Mucosa of rectum (tissue), 2 donors: ENCODE results near the gene PTPRK.

Experiments
- H3K27ac ChIP-seq, 2 donors: one replicate each; pipeline ENCODE4 v1.7.0; 2013; ENCODE audit warnings: inconsistent platforms in 2 of 2, low read depth in 2 of 2, low read length in 2 of 2
- H3K27me3 ChIP-seq, 2 donors: one replicate each; pipeline ENCODE4 v1.7.0; 2013; ENCODE audit warnings: low read length in 2 of 2; ENCODE audit not compliant: control insufficient read depth in 2 of 2, insufficient read depth in 2 of 2
- H3K36me3 ChIP-seq, 2 donors: one replicate each; pipeline ENCODE4 v1.7.0; 2013; ENCODE audit warnings: low read length in 2 of 2; ENCODE audit not compliant: control insufficient read depth in 2 of 2, insufficient read depth in 2 of 2
- H3K4me1 ChIP-seq, 2 donors: one replicate each; pipeline ENCODE4 v1.7.0; 2013; ENCODE audit warnings: low read length in 2 of 2, mild to moderate bottlenecking in 1 of 2; ENCODE audit not compliant: control insufficient read depth in 2 of 2, insufficient read depth in 2 of 2
- H3K4me3 ChIP-seq, 2 donors: one replicate each; pipeline ENCODE4 v1.7.0; 2013; ENCODE audit warnings: low read length in 2 of 2
- H3K9ac ChIP-seq, 2 donors: one replicate each; pipeline ENCODE4 v1.7.0; 2013; ENCODE audit warnings: low read length in 2 of 2, low read depth in 1 of 2, mild to moderate bottlenecking in 1 of 2
- H3K9me3 ChIP-seq, 2 donors: one replicate each; pipeline ENCODE4 v1.7.0; 2013; ENCODE audit warnings: low read length in 2 of 2; ENCODE audit not compliant: control insufficient read depth in 2 of 2
- donor health status: healthy.
- donor health status: Normal muscosa, but diverticular disease.

PTPRK gene

GRCh38 chr6:127976796-127977195, 543.6 kb downstream of the PTPRK start:
- Histone ChIP-seq H3K36me3 (peaks cover 32 to 59% of the 10 kb centered on the region in 2 donors), H3K4me1 (no peaks in the 10 kb centered on the region), H3K9me3 (no peaks in the 10 kb centered on the region), H3K9ac (no peak overlapping the region), H3K4me3 (no peak overlapping the region), H3K27ac (no peak overlapping the region), H3K27me3 (no peaks in the 10 kb centered on the region)

- no peaks in the 10 kb centered on the region for H3K9me3 ChIP-seq
- H3K27ac ChIP-seq = no peak overlapping the region
- peaks cover 28 to 58% of the 10 kb centered on the region in 2 donors for H3K36me3 ChIP-seq
- H3K27me3 ChIP-seq = no peaks in the 10 kb centered on the region
- no peak overlapping the region for H3K4me3 ChIP-seq
- no peaks in the 10 kb centered on the region for H3K4me1 ChIP-seq
- H3K9ac ChIP-seq = no peak overlapping the region
These were observed 544.3 kb downstream of the PTPRK start for GRCh38 chr6:127976111-127976510.

DNA sequence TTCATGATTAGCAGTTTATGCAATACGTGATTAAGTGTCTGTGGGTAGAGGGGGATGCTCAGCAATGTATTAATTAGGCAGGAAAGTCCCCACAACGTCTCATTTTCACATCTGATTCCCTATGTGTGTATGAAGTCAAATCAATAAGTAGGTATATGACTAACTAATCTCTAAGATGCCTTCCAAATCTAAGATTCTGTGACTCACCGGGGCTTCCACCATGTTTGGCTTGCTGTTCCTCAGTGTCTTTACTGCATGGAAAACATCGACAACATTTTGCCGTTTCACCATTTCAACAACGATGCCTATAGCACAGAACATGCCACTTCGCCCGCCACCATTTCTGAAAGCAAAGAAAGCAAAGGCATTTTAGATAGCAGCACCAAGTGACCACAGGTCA, 547.6 kb downstream of the PTPRK start:
- no peaks in the 10 kb centered on the region for H3K9me3 ChIP-seq
- H3K27me3 ChIP-seq = no peaks in the 10 kb centered on the region
- peaks cover 33 to 53% of the 10 kb centered on the region in 2 donors for H3K36me3 ChIP-seq
- no peaks in the 10 kb centered on the region for H3K4me1 ChIP-seq
- no peak overlapping the region for H3K4me3 ChIP-seq
- H3K27ac ChIP-seq = no peak overlapping the region
- H3K9ac ChIP-seq = no peak overlapping the region

- peaks cover 32 to 46% of the 10 kb centered on the region in 2 donors for H3K36me3 ChIP-seq
- H3K4me3 ChIP-seq = no peak overlapping the region
- H3K27me3 ChIP-seq = no peaks in the 10 kb centered on the region
- no peaks in the 10 kb centered on the region for H3K4me1 ChIP-seq
- no peak overlapping the region for H3K27ac ChIP-seq
- H3K9me3 ChIP-seq = no peaks in the 10 kb centered on the region
- H3K9ac ChIP-seq = no peak overlapping the region
These were observed 548.4 kb downstream of the PTPRK start for GRCh38 chr6:127971945-127972391.

GRCh38 chr6:127971386-127971785, 549.0 kb downstream of the PTPRK start:
- H3K27ac ChIP-seq = no peak overlapping the region
- no peaks in the 10 kb centered on the region for H3K9me3 ChIP-seq
- H3K27me3 ChIP-seq = no peaks in the 10 kb centered on the region
- H3K9ac ChIP-seq = no peak overlapping the region
- H3K36me3 ChIP-seq = peaks cover 26 to 43% of the 10 kb centered on the region in 2 donors
- no peaks in the 10 kb centered on the region for H3K4me1 ChIP-seq
- H3K4me3 ChIP-seq = no peak overlapping the region

DNA sequence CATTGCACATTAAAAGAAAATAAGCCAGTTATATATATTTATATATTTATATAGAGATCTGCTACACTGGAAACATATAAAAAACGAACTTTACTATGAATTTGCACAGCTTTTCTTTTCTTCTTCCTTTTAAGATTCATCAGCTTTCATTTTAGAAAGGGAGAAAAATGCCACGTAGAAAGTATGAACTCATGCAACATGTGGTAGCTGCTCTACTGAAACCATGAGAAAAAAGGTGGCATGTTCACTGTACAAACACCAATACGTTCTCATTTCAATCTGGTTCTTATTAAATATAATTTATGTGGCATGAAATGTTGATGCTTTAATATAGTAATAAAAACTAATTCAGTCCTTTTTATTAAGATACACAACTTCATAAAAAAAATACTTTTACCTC, 550.7 kb downstream of the PTPRK start:
- Histone ChIP-seq H3K9ac (no peak overlapping the region), H3K36me3 (peaks cover 20 to 32% of the 10 kb centered on the region in 2 donors), H3K27me3 (no peaks in the 10 kb centered on the region), H3K4me3 (no peak overlapping the region), H3K4me1 (no peaks in the 10 kb centered on the region), H3K27ac (no peak overlapping the region), H3K9me3 (no peaks in the 10 kb centered on the region)

- Histone ChIP-seq H3K4me3 (no peak overlapping the region), H3K9me3 (no peaks in the 10 kb centered on the region), H3K36me3 (peaks cover 17 to 23% of the 10 kb centered on the region in 2 donors), H3K27ac (no peak overlapping the region), H3K27me3 (no peaks in the 10 kb centered on the region), H3K9ac (no peak overlapping the region), H3K4me1 (no peaks in the 10 kb centered on the region)
These were observed 552.0 kb downstream of the PTPRK start for GRCh38 chr6:127968394-127968793.

DNA sequence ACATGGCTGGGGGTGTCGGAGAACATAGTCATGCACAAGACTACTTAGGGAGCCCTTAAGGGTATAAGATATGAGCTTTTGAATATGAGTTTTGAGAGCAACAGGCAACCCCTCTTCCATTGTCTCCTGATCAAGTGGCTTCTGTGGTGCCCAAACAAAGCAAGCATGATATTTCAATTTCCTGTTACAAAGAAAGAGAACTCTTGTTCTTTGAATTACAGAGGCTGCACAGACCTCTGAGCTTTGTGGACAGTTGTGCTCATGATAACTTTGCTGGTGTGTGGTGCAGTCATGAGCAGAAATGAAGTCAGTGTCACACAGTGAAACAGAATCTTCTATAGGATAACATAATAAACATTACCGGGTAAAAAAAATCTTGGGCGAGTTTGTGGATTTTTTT, 552.7 kb downstream of the PTPRK start:
- H3K4me3 ChIP-seq = no peak overlapping the region
- H3K36me3 ChIP-seq = peaks cover 13 to 17% of the 10 kb centered on the region in 2 donors
- H3K4me1 ChIP-seq = no peaks in the 10 kb centered on the region
- no peak overlapping the region for H3K9ac ChIP-seq
- H3K27me3 ChIP-seq = no peaks in the 10 kb centered on the region
- H3K9me3 ChIP-seq = no peaks in the 10 kb centered on the region
- no peak overlapping the region for H3K27ac ChIP-seq

GRCh38 chr6:127966616-127967015, 553.8 kb downstream of the PTPRK start:
- H3K36me3 ChIP-seq = peaks cover 7 to 10% of the 10 kb centered on the region in 2 donors
- H3K27me3 ChIP-seq = no peaks in the 10 kb centered on the region
- no peak overlapping the region for H3K9ac ChIP-seq
- no peaks in the 10 kb centered on the region for H3K4me1 ChIP-seq
- H3K27ac ChIP-seq = no peak overlapping the region
- no peaks in the 10 kb centered on the region for H3K9me3 ChIP-seq
- H3K4me3 ChIP-seq = no peak overlapping the region

GRCh38 chr6:127963495-127963894, 556.9 kb downstream of the PTPRK start:
- Histone ChIP-seq H3K9ac (no peak overlapping the region), H3K27me3 (no peaks in the 10 kb centered on the region), H3K27ac (no peak overlapping the region), H3K36me3 (peaks cover 0 to under 1% of the 10 kb centered on the region in 2 donors), H3K9me3 (no peaks in the 10 kb centered on the region), H3K4me3 (no peak overlapping the region), H3K4me1 (no peaks in the 10 kb centered on the region)

- no peaks in the 10 kb centered on the region for H3K4me1 ChIP-seq
- H3K27ac ChIP-seq = no peak overlapping the region
- H3K27me3 ChIP-seq = no peaks in the 10 kb centered on the region
- H3K36me3 ChIP-seq = no peaks in the 10 kb centered on the region
- H3K9me3 ChIP-seq = no peaks in the 10 kb centered on the region
- no peak overlapping the region for H3K9ac ChIP-seq
- H3K4me3 ChIP-seq = no peak overlapping the region
These were observed 560.5 kb downstream of the PTPRK start for GRCh38 chr6:127959869-127960268.
